Hematopoietic multipotent progenitor cell treated with erythropoietin and hydrocortisone succinate and interleukin-3 and kit ligand, for 4 days (in vitro differentiated cells): ENCODE measurements around the gene ATP8A2.
"Not testable (repeated sequence)": the region's sequence is repeated elsewhere in the genome, so short reads cannot be mapped to it uniquely, and the experiment has no call there.

Source experiments
- DNase-seq: peaks from one replicate; pipeline ENCODE4 v3.0.0-alpha.2; 2015

Gene ATP8A2

GRCh38 chr13:25939961-25940687 is 568.4 kb downstream of the ATP8A2 start:
- DNase-seq: no peak

- no peak for DNase-seq
Measured at GRCh38 chr13:25943081-25943480, 571.3 kb downstream of the ATP8A2 start.

- DNase-seq: no peak
Measured at GRCh38 chr13:25943658-25944057, 571.9 kb downstream of the ATP8A2 start.

- no peak for DNase-seq
Measured at GRCh38 chr13:25945596-25945995, 573.8 kb downstream of the ATP8A2 start.

GRCh38 chr13:25946321-25946720 is 574.5 kb downstream of the ATP8A2 start:
- no peak for DNase-seq

- DNase-seq: no peak
Measured at GRCh38 chr13:25948910-25949309, 577.1 kb downstream of the ATP8A2 start.

- DNase-seq: no peak
Measured at GRCh38 chr13:25951831-25952230, 580.1 kb downstream of the ATP8A2 start.

- DNase-seq: not testable (repeated sequence)
Measured at GRCh38 chr13:25954080-25954479, 582.3 kb downstream of the ATP8A2 start.

- DNase-seq: not testable (repeated sequence)
Measured at GRCh38 chr13:25954943-25955342, 583.2 kb downstream of the ATP8A2 start.

GRCh38 chr13:25958986-25959385 is 587.2 kb downstream of the ATP8A2 start:
- no peak for DNase-seq

- no peak for DNase-seq
Measured at GRCh38 chr13:25961294-25961693, 589.5 kb downstream of the ATP8A2 start.

GRCh38 chr13:25963674-25964073 is 591.9 kb downstream of the ATP8A2 start:
- DNase-seq: no peak

- no peak for DNase-seq
Measured at GRCh38 chr13:25965596-25965995, 593.8 kb downstream of the ATP8A2 start.

GRCh38 chr13:25966086-25966485 is 594.3 kb downstream of the ATP8A2 start:
- DNase-seq: peak; percentile 27

- DNase-seq: no peak
Measured at GRCh38 chr13:25967144-25967543, 595.4 kb downstream of the ATP8A2 start.

- no peak for DNase-seq
Measured at GRCh38 chr13:25971047-25971446, 599.3 kb downstream of the ATP8A2 start.

- DNase-seq: no peak
Measured at GRCh38 chr13:25971459-25972145, 599.8 kb downstream of the ATP8A2 start.

GRCh38 chr13:25973085-25973484 is 601.3 kb downstream of the ATP8A2 start:
- no peak for DNase-seq

GRCh38 chr13:25973576-25973975 is 601.8 kb downstream of the ATP8A2 start:
- DNase-seq: no peak

GRCh38 chr13:25977216-25977615 is 605.4 kb downstream of the ATP8A2 start:
- no peak for DNase-seq

- DNase-seq: no peak
Measured at GRCh38 chr13:25977671-25978070, 605.9 kb downstream of the ATP8A2 start.

GRCh38 chr13:25978961-25979360 is 607.2 kb downstream of the ATP8A2 start:
- no peak for DNase-seq

GRCh38 chr13:25979371-25979770 is 607.6 kb downstream of the ATP8A2 start:
- no peak for DNase-seq

GRCh38 chr13:25980255-25980654 is 608.5 kb downstream of the ATP8A2 start:
- peak; percentile 47 for DNase-seq

- DNase-seq: no peak
Measured at GRCh38 chr13:25981060-25981459, 609.3 kb downstream of the ATP8A2 start.
